Anterior cingulate cortex (tissue), 58 donors: ENCODE data around the gene JOSD1.
"Not testable (repeated sequence)": the region's sequence is repeated elsewhere in the genome, so short reads cannot be mapped to it uniquely, and the experiment has no call there.

ENCODE experiments used
- DNase-seq, 58 donors: peaks; one replicate each; lab custom pipeline; 2025; lab: John Stamatoyannopoulos, UW

Gene JOSD1

GRCh38 chr22:38696606-38697424 is 3.9 kb downstream of the JOSD1 start:
- DNase-seq, result no peak

GRCh38 chr22:38694940-38695339 is 5.8 kb downstream of the JOSD1 start:
- no peak for DNase-seq

- no peak for DNase-seq
Measured at GRCh38 chr22:38694049-38694448, 6.7 kb downstream of the JOSD1 start.

DNA sequence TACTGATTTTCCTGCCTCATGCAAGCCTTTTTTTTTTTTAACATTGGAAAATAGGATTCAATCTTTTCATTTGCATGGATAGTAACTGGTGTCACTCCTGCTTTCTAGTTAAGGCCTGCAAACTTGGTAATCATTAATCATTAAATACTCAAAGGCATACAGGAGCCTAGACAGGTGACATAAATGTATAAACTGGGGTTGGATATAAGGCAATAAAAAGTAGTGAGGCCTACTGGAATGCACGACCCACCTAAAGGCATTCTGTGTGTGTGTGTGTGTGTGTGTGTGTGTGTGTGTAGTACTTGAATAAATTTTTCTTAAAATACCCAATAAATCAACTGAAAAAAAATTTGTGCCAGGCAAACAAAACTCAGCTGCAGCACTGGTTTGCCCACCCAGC is 11.1 kb downstream of the JOSD1 start:
- DNase-seq, result no peak

DNA sequence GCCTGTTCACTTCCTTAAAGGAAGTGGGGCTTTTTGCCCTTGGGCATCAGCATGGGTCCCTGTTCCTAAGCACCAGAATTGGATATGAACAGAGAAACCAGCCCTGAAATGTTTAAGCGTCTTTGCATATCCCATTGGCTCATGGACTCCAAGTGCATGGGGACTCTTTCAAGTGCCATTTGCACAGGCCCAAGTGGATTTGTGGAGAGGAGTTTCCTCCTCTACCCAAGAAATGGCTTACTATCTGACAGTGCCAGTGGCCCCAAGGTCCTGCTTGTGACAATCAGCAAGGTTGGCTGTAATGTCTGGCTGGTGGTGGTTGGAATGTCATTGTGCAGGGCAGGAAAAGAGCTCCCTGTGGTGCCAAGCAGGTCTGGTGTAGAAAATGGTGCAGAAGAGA is 15.0 kb downstream of the JOSD1 start:
- no peak for DNase-seq

DNA sequence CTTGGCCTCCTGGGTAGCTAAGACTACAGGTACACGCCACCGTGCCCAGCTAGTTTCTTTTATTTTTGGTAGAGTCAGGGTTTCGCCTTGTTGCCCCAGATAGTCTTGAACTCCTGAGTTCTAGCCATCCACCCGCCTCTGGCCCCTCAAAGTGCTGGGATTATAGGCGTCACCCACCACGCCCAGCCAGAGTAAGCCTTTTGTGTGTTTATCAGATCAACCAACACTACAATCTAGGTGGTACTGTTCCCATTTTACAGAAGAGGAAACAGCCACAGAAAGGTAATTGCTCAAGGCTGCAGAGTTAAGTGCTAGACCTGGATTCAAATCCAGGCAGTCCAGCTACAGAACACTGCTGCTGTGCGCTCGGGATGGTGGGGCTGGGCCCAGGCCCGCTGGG is 15.8 kb downstream of the JOSD1 start:
- DNase-seq, result no peak

DNA sequence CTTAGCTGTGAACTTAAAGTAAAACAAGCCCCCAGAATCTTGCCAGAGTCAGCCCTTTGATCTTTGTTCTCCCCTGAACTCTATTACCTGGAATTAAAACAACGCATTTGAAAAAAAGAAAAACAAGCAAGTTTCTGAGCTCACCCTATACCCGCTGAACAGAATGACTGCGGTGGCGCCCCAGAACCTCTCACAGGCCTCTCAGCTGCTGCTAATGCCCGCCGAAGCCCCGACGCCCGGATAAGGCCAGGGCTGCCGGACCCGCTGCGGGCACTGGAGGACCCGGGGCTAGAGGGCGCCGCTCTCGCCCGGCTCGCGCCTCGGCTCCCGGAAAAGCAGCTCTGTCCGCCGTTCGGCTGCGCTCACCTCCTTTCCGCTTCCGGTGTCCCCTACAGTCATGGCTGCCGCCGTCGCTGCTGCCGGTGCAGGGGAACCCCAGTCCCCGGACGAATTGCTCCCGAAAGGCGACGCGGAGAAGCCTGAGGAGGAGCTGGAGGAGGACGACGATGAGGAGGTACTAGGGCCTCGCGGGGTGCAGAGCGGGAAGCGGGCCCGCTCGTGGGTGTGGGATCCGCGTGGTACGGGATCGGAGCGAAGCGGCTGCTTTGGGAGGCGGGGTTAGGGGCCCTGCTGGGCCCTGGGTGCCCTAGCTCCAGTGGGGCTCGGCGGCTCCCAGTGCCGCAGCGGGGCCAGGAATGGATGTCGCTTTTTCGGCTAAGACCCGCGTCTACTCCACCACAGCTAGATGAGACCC is 19.0 kb downstream of the JOSD1 start, which contains the start of gene TOMM22:
Gene TOMM22 (plus strand): TSS at position 376 of the 754 bp plus-strand sequence. CDS start 22 bp downstream, at position 398.
- DNase-seq, result peak; percentile 37 to 93 (median 84)

DNA sequence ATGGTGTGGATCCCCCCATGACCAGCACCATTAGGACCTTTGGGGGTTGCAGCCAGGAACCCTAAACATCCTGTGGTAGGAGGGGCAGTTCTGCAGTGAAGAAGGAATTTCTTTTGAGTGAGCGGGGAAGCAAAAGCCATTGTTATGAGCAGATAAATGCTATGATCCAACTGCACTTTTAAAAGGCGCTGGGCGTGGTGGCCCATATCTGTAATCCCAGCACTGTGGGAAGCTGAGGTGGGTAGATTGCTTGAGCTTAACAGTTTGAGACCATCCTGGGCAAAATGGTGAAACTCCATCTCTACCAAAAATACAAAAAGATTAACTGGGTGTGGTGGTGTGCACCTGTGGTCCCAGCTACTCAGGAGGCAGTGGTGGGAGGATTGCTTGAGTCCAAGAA is 24.9 kb downstream of the JOSD1 start:
- DNase-seq, result no peak

DNA sequence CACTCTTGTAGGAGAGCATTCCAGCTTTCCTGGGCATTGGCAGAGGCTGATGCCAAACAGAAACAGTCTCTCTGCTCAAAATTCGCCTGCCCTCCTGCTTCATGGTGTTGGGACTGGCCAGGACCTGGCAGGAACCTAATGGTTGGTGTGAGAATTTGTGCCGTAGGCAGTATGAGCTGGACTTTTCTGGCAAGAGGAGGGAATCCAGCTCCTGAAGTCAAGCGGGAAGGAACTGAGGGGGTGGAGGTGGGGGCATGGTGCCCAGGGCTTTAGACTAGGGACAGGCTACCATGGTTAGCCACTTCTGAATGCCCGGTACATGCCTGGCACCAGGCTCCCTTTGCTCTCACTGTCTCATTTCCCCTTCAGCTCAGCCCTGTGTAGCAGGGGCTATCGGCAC is 25.9 kb downstream of the JOSD1 start:
- peak in 38 of 58 donors; percentile 11 to 67 (median 31) for DNase-seq

GRCh38 chr22:38657045-38657909 is 43.5 kb downstream of the JOSD1 start:
- DNase-seq, result peak in 1 of 58 donors; percentile 11

GRCh38 chr22:38656256-38657044 is 44.3 kb downstream of the JOSD1 start, which contains the start of the genes CBY1 and FAM227A:
Gene CBY1, plus strand, starts transcription at chr22:38656638. Its CDS starts 11,417 bp downstream, at chr22:38668055.
Gene FAM227A, minus strand, starts transcription at chr22:38656392. Its CDS starts 6,224 bp downstream, at chr22:38650168.
- peak; percentile 65 to 98 (median 91) for DNase-seq

DNA sequence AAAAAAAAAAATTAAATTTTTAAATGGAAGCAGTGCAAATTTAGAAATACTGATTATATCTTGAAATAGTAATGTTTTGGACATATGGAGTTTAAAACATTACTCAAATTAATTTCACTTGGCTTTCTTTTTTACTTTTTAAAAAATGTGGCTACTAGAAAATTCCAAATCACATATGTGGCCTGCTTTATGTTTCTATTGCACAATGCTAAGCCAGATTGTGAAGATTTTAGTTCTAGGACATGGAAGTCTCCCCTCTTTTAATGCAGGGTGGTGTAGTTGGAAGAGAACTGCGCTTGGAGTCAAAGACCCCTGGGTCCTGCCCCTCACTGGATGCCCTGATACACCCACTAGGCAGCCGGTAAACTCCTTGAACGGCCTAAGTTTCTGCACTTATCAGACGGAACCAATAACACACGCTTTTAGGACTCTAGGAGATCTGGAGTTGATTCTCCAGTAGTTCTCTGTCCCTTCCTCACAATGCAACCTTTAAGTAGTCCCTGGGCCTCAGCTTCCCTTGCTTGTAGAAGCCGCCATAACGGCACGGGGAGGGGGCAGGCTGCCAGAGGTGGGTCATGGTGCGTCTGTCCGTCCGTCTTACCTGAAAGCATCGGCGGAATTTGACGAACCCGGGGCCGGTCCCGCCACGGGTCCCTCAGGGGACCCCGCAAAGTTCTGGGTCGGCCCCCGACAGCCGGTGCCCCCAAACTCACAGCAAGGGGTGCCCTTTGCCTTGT is 45.1 kb downstream of the JOSD1 start:
- peak in 6 of 58 donors; percentile 28 to 68 (median 56) for DNase-seq

DNA sequence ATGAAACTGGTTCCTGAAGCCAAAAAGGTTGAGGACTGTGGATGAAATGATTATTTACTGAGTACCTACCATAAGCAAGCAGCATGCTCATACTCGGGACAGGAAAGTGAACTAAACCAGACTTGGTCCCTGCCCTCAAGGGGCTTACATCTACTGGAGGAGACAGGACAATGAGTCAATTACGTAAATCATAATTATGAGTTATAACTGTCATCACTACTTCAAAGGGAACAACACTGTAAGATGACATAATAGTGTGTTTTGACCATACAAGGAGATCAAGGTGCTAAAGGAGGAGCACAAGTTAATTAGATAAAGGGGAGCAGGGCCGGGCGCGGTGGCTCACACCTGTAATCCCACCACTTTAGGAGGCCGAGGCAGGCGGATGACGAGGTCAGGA is 47.0 kb downstream of the JOSD1 start:
- DNase-seq, result no peak

DNA sequence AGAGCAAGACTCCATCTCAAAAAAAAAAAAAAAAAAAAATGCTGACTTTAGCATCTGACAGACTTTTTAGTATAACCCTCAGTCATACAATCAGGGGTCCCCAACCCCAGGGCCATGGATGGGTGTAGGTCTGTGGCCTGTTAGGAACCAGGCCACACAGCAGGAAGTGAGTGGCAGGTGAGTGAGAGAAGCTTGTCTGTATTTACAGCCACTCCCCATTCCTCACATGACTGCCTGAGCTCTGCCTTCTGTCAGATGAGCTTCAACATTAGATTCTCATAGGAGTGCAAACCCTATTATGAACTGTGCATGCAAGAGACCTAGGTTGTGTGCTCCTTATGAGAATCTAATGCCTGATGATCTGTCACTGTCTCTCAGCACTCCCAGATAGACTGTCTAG is 47.9 kb downstream of the JOSD1 start:
- DNase-seq, result no peak

GRCh38 chr22:38649841-38650522 is 50.8 kb downstream of the JOSD1 start:
- no peak for DNase-seq

- no peak for DNase-seq
Measured at GRCh38 chr22:38645430-38645829, 55.3 kb downstream of the JOSD1 start.

- DNase-seq, result not testable (repeated sequence)
Measured at GRCh38 chr22:38644245-38644644, 56.5 kb downstream of the JOSD1 start.

DNA sequence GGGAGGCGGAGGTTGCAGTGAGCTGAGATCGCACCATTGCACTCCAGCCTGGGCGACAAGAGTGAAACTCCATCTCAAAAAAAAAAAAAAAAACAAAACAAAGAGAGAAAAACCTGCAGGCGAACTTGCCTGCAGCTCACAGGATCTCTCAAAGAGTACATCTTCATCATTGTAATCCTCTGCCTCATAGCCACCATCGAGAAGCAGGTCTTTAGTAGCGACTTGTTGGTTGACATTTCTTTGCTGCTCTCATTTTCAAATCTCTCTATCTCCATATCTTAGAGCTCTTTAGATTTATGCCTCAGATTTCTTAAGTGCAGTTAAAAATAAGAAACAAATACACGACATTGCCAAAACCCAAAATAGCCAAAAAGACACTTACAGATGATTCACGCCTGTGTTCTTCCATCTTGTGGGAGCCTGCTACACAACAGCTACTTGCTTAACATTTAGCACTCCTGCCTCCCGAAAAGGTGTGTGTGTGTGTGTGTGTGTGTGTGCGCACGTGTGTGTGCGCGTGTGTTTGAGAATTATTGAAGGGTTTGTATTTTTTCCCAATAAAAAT is 59.2 kb downstream of the JOSD1 start:
- peak in 2 of 58 donors; percentile 10 to 15 for DNase-seq
